Mucosa of stomach (tissue), 1 donor: ENCODE data around the gene STAG1.
"Not testable (repeated sequence)": the region's sequence is repeated elsewhere in the genome, so short reads cannot be mapped to it uniquely, and the experiment has no call there.

Experiments used
- H3K27me3 ChIP-seq: one replicate; pipeline ENCODE4 v1.7.0; 2013; ENCODE audit warnings: mild to moderate bottlenecking, low read length; ENCODE audit not compliant: control insufficient read depth, insufficient read depth
- H3K36me3 ChIP-seq: one replicate; pipeline ENCODE4 v1.7.0; 2013; ENCODE audit warnings: low read length; ENCODE audit not compliant: control insufficient read depth, insufficient read depth
- H3K4me1 ChIP-seq: one replicate; pipeline ENCODE4 v1.7.0; 2013; ENCODE audit warnings: mild to moderate bottlenecking, low read length; ENCODE audit not compliant: control insufficient read depth, insufficient read depth
- H3K4me3 ChIP-seq: one replicate; pipeline ENCODE4 v1.7.0; 2013; ENCODE audit warnings: low read length
- H3K9ac ChIP-seq: one replicate; pipeline ENCODE4 v1.7.0; 2013; ENCODE audit warnings: mild to moderate bottlenecking, low read length, moderate library complexity
- H3K9me3 ChIP-seq: one replicate; pipeline ENCODE4 v1.7.0; 2013; ENCODE audit warnings: mild to moderate bottlenecking, low read length, moderate library complexity; ENCODE audit not compliant: control insufficient read depth
- donor health status: Pancreatic carcinoma.

STAG1 gene

DNA sequence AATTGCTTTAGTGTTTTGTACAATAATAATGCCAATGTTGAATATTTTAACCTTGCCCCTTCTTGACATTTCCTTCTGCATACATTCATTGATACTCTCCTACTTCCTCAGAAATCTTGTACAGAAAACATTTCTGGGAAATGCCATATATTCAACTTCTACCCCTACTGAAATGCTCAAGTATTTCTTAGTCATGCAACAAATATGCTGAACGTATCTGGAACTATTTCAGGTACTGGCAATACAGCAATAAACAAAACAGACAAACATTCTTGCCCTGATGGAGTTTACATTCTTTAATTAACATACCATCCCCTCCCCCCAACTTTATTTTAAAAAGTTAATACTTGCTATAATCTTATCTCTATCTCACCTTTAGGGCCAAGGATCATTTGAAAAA lies 147.2 kb downstream of the STAG1 start:
- no peaks in the 10 kb centered on the region for H3K27me3 ChIP-seq
- H3K4me3 ChIP-seq, result no peak overlapping the region
- no peaks in the 10 kb centered on the region for H3K36me3 ChIP-seq
- no peaks in the 10 kb centered on the region for H3K9me3 ChIP-seq
- H3K4me1 ChIP-seq, result peaks cover 5% of the 10 kb centered on the region
- H3K9ac ChIP-seq, result no peak overlapping the region

DNA sequence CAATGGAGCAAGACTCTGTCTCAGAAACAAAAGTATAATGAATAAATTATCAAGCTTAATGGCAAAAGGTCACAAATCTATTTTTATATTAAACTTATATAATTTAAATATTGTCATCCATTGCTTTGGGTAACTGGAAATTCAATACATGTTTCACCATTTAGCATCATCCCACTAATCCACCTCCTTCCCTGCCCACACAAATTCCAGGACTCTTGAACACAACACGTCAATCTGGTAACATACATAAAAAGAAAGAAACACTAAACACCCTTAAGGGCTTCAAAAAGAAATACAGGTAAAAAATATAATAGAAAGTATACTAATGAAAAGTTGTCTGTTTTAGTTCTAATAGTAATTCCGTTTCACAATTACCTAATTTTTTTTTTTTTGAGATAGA lies 149.4 kb downstream of the STAG1 start:
- Histone ChIP-seq H3K4me3 (no peak overlapping the region), H3K4me1 (peaks cover 5% of the 10 kb centered on the region), H3K9ac (no peak overlapping the region), H3K9me3 (no peaks in the 10 kb centered on the region), H3K36me3 (no peaks in the 10 kb centered on the region), H3K27me3 (no peaks in the 10 kb centered on the region)

DNA sequence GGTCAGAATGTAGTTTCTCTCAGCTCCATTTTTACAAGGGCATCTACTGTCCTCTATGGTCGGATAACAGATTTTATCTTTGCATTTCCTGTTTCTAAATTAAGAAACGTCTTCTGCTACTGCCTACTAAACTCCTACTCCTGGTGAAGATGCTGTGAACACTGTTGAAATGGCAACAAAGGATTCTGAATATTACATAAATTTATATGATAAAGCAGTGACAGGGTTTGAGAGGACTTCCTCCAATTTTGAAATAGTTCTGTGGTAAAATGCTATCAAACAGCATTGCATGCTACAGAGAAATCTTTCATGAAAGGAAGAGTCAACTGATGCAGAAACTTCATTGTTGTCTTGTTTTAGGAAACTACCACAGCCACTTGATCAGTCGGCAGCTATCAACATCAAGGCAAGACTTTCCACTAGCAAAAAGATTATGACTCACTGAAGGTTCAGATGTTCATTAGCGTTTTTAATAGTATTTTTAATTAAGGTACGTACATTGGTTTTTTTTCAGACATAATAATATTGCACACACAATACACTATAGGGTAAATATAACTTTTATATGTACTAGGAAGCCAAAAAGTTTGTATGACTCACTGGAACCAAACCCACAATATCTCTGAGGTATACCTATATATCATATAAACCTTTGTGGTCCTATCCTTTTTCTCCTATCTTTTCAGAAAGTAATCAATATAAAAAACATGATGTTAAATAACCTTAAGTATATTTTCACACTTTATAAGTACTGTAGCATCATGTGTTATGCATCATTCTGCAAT lies 156.1 kb downstream of the STAG1 start:
- H3K4me3 ChIP-seq, result no peak overlapping the region

DNA sequence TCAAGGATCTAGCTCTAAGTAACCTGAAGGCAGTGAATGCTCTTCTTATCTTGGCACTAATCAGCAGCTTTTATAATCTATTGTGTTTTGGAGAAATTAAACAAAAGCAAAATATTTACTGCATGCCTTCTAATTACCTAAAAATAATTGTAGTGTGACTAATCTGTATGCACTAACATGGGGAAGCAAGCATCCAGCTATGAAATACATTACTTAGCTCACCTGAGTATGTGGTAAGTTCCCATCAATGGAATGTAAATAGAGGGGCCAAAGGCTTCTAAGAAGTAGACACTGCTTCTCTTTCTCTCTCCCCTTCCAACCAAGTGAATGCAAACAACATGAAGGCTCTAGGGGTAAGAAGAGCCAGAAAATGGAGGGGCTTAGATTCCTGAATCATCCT lies 165.6 kb downstream of the STAG1 start:
- Histone ChIP-seq H3K27me3 (no peaks in the 10 kb centered on the region), H3K4me1 (peaks cover 9% of the 10 kb centered on the region), H3K4me3 (no peak overlapping the region), H3K36me3 (no peaks in the 10 kb centered on the region), H3K9me3 (no peaks in the 10 kb centered on the region), H3K9ac (no peak overlapping the region)

More for the DNA sequence above, 156.1 kb downstream of the STAG1 start:
- no peak overlapping the region for H3K9ac ChIP-seq
- H3K9me3 ChIP-seq, result no peaks in the 10 kb centered on the region
- H3K27me3 ChIP-seq, result no peaks in the 10 kb centered on the region
- H3K36me3 ChIP-seq, result no peaks in the 10 kb centered on the region
- H3K4me1 ChIP-seq, result no peaks in the 10 kb centered on the region

DNA sequence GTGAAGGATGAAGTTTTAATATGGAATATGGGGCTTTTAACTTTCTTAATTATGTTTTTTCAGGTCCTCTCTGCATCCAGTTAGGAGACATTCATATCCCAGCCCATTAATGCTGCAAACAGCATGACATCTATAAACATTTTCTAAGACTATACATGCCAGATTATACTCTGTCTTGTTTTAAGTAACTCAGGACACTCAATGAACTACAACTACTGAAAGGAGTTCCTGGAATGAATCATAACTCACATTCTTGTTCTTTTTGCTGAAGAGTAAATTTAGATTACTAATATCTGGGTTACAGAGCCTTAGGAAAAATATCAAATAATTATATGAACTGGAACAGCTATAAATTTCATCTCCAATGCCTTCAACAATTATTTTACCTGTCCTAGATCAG lies 167.4 kb downstream of the STAG1 start:
- Histone ChIP-seq H3K36me3 (no peaks in the 10 kb centered on the region), H3K4me3 (no peak overlapping the region), H3K4me1 (peaks cover 9% of the 10 kb centered on the region), H3K27me3 (no peaks in the 10 kb centered on the region), H3K9me3 (no peaks in the 10 kb centered on the region), H3K9ac (no peak overlapping the region)

DNA sequence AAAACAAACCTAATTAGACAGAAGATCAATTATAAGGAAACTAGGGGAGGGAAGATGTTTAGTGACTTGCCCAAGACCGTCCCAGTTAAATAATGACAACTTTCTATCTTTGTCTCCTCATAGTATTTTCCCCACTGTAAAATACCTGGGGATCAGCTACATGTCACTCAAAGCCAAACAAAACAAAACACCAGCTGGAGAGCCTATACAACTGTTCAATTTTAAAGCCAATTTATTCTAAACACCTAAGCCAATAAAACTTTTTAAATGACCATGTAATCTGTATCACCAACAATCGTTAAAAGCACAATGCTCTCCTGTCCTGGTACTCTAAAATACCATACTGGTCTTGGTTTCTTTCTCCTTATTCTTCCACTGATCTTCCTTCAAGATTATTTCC lies 168.4 kb downstream of the STAG1 start:
- Histone ChIP-seq H3K4me1 (peaks cover 9% of the 10 kb centered on the region), H3K36me3 (no peaks in the 10 kb centered on the region), H3K9me3 (no peaks in the 10 kb centered on the region), H3K27me3 (no peaks in the 10 kb centered on the region), H3K9ac (no peak overlapping the region), H3K4me3 (no peak overlapping the region)

DNA sequence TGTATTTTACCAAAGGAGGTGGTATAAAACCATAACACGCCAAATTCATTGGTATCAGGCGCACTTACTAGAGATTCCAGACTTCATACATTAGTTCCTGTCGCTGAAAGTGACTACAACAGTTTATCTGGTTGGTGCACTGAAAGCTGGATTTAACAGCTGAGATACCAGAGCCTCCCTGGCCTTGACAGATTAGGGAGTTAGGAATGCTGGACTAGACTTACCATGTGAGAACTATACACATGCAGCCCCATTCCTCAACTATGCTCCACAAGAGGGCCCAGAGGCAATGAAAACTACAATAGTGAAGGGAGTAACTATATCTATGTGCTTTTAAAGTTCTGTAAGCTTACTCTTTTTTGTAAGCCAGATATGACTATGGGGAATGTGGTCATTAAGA lies 174.4 kb downstream of the STAG1 start:
- no peak overlapping the region for H3K4me3 ChIP-seq
- no peaks in the 10 kb centered on the region for H3K9me3 ChIP-seq
- no peaks in the 10 kb centered on the region for H3K4me1 ChIP-seq
- no peaks in the 10 kb centered on the region for H3K27me3 ChIP-seq
- H3K36me3 ChIP-seq, result no peaks in the 10 kb centered on the region
- H3K9ac ChIP-seq, result no peak overlapping the region

DNA sequence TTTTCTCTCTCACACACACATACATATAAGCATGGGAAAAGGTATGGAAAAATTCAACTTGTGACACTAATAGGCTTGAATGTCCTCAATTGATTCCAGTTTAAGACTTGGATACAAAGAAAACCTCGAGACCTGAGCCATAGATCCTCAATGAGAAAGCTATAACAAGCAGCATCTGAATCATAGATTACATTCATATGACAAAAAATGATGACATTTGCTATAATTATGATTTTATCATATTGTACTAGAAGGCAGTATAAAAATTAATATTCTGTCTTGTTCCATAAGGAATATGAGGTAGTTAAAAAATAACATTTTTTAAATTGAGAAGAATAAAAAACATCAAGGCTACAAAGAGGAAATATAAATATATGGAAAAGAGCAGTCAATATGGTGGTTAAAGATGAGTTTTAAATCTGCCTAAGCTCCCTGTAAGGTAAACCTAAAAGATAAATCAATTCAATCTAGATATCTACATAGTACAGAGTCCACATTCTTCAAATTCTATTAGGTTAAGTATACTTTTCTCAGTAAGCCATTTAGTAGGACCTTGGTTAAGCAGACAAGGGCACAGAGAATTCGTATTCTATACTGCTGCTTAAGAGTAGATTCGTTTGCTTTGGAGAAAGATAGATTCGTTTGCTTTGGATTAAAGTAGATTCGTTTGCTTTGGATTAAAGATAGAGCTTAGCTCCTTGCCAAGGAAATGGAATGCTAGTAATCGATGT lies 175.7 kb downstream of the STAG1 start:
- Histone ChIP-seq H3K9me3 (no peaks in the 10 kb centered on the region), H3K9ac (no peak overlapping the region), H3K27me3 (no peaks in the 10 kb centered on the region), H3K4me1 (no peaks in the 10 kb centered on the region), H3K36me3 (no peaks in the 10 kb centered on the region), H3K4me3 (no peak overlapping the region)

DNA sequence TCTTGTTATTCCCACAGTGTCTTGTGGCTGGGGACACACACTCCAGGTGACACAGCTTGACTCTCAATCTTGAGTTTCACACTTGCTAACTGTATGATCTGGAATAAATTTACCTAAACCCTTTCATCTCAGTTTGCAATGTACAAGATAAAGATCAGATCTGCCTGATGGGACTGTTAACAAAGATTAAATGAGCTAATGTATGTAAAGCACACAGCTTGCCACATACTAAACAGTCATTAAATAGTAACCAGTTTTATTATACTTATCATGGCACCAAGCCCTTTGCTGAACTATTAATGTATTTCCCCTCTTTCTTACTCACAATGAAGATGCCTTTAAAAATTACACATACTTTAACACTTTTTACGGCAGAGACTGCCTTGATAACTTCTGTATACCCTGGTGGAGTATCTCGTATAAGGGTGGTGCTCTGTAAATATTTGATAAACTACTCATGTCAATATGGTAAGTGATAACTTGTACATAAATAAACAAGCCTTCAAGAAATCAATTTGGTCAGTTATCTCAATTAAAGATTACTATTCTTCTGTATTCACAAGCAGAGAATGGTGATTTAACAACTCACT lies 184.5 kb downstream of the STAG1 start:
- no peaks in the 10 kb centered on the region for H3K4me1 ChIP-seq
- no peak overlapping the region for H3K4me3 ChIP-seq
- no peaks in the 10 kb centered on the region for H3K9me3 ChIP-seq
- H3K27me3 ChIP-seq, result no peaks in the 10 kb centered on the region
- H3K9ac ChIP-seq, result no peak overlapping the region
- H3K36me3 ChIP-seq, result no peaks in the 10 kb centered on the region

DNA sequence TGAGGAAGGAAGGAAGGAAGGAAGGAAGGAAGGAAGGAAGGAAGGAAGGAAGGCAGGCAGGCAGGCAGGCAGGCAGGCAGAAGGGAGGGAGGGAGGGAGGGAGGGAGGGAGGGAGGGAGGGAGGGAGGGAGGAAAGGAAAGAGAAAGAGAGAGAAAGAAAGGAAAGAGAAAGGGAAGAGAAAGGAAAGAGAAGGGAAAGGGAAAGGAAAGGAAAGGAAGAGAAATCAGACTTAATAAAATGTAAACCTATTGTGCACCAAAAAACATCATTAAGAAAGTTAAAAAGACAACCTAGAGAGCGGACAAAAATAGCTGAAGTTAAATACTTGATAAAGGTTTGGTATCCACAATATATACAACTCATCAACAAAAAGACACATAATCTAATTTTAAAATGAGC lies 187.2 kb downstream of the STAG1 start:
- H3K36me3 ChIP-seq, H3K9me3 ChIP-seq, H3K9ac ChIP-seq, H3K4me3 ChIP-seq, H3K4me1 ChIP-seq, H3K27me3 ChIP-seq: not testable (repeated sequence)

DNA sequence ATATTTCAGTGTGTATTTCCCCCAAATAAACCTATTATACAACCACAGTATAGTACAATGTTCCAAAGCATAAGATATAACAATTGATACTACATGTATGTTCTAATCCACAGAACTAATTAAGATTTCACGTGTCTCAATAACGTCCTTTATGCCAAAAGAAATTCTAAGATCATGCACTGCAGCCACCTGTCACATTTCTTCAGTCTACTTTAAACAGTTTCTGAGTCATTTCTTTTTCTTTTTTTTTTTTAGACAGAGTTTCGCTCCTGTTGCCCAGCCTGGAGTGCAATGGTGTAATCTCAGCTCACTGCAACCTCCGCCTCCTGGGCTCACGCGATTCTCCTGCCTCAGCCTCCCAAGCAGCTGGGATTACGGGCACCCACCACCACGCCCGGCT lies 190.2 kb downstream of the STAG1 start:
- Histone ChIP-seq H3K4me1 (no peaks in the 10 kb centered on the region), H3K9me3 (no peaks in the 10 kb centered on the region), H3K4me3 (no peak overlapping the region), H3K27me3 (no peaks in the 10 kb centered on the region), H3K9ac (no peak overlapping the region), H3K36me3 (no peaks in the 10 kb centered on the region)

DNA sequence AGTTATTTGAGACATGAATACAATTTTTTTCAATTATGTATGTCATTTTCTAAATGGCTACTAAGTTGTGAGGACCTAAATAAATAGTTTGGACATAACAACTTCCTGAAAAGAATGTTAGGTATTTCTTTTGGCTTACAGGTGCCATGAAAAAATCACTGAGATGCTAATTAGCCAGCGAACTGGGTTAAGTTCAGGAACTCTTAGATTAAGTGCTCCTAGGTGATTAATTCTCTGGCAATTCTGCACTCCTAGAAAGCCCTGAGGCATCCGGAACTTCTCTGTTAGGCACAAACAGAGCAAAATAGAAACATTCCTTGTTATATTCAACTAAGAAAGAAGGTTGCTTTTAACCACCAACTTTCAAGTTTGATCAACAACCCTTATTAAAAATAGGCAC lies 192.3 kb downstream of the STAG1 start:
- H3K27me3 ChIP-seq, result no peaks in the 10 kb centered on the region
- no peak overlapping the region for H3K9ac ChIP-seq
- no peaks in the 10 kb centered on the region for H3K9me3 ChIP-seq
- H3K4me1 ChIP-seq, result no peaks in the 10 kb centered on the region
- no peak overlapping the region for H3K4me3 ChIP-seq
- H3K36me3 ChIP-seq, result no peaks in the 10 kb centered on the region
